ENCODE data around the gene STIMATE. TPM values are rescaled to one million over a fixed set of nuclear protein-coding genes. Genes with fewer than 3 reads are reported as not detected.

The STIMATE gene
- total and polyA plus RNA-seq, 4 donors, result 14.0 to 24.4 (median 20.9) TPM

GRCh38 chr3:52910823-52911222, 13.5 kb upstream of the STIMATE start:
- peaks cover 4 to 33% (median 20%) of the 10 kb centered on the region in 4 donors for H3K36me3 ChIP-seq (ENCODE audit: control insufficient read depth in 4 of 4, insufficient read depth in 3 of 4, low read depth in 1 of 4, low read length in 3 of 4)
- no peak overlapping the region for H3K4me3 ChIP-seq (ENCODE audit: low read depth in 1 of 3, low read length in 3 of 3)
- TF ChIP-seq HNF4G (IDR thresholded peaks at IDR 0.05) (no peak), ZBTB33 (IDR thresholded peaks at IDR 0.05) (no peak), HNF4A (conservative IDR thresholded peaks at IDR 0.05) (no peak), CTCF (IDR thresholded peaks at IDR 0.05; ENCODE audit: low read depth, low read length, missing input control) (no peak), TAF1 (conservative IDR thresholded peaks at IDR 0.05) (no peak), GABPA (IDR thresholded peaks at IDR 0.05 in 1 of 2, conservative IDR thresholded peaks at IDR 0.05 in 1 of 2) (no peak), ATF3 (IDR thresholded peaks at IDR 0.05) (no peak), MAX (IDR thresholded peaks at IDR 0.05) (no peak)
- no peak for DNase-seq (ENCODE audit: low spot score)
- H3K9ac ChIP-seq (ENCODE audit: low read depth in 1 of 2, low read length in 2 of 2), result no peak overlapping the region
- WGBS, result 96% methylated on average over 6 of the region's 6 CpGs
- no peaks in the 10 kb centered on the region for H3K27me3 ChIP-seq (ENCODE audit: control insufficient read depth in 4 of 4, insufficient read depth in 4 of 4, low read length in 3 of 4)
- H3K27ac ChIP-seq (ENCODE audit: low read depth in 1 of 2, low read length in 2 of 2), result no peak overlapping the region
- no peaks in the 10 kb centered on the region for H3K9me3 ChIP-seq (ENCODE audit: control insufficient read depth in 4 of 4, low read length in 3 of 4)
- peaks cover 0 to 9% (median 0%) of the 10 kb centered on the region in 4 donors for H3K4me1 ChIP-seq (ENCODE audit: control insufficient read depth in 4 of 4, insufficient read depth in 4 of 4, low read length in 3 of 4)

- Histone ChIP-seq H3K36me3 (ENCODE audit: control insufficient read depth in 4 of 4, insufficient read depth in 3 of 4, low read depth in 1 of 4, low read length in 3 of 4) (peaks cover 0 to 25% (median 14%) of the 10 kb centered on the region in 4 donors), H3K4me1 (ENCODE audit: control insufficient read depth in 4 of 4, insufficient read depth in 4 of 4, low read length in 3 of 4) (peaks cover 0 to 17% (median 13%) of the 10 kb centered on the region in 4 donors), H3K9me3 (ENCODE audit: control insufficient read depth in 4 of 4, low read length in 3 of 4) (no peaks in the 10 kb centered on the region), H3K9ac (ENCODE audit: low read depth in 1 of 2, low read length in 2 of 2) (no peak overlapping the region), H3K4me3 (ENCODE audit: low read depth in 1 of 3, low read length in 3 of 3) (no peak overlapping the region), H3K27me3 (ENCODE audit: control insufficient read depth in 4 of 4, insufficient read depth in 4 of 4, low read length in 3 of 4) (no peaks in the 10 kb centered on the region), H3K27ac (ENCODE audit: low read depth in 1 of 2, low read length in 2 of 2) (no peak overlapping the region)
- TF ChIP-seq JUND (IDR thresholded peaks at IDR 0.05), result no peak
- TF ChIP-seq TAF1 (conservative IDR thresholded peaks at IDR 0.05), result no peak
- TF ChIP-seq EGR1 (IDR thresholded peaks at IDR 0.05; ENCODE audit: low read depth in 2 of 2), result no peak
- TF ChIP-seq GABPA (IDR thresholded peaks at IDR 0.05 in 1 of 2, conservative IDR thresholded peaks at IDR 0.05 in 1 of 2), result no peak
- TF ChIP-seq HNF4A (conservative IDR thresholded peaks at IDR 0.05), result no peak
- no peak for TF ChIP-seq MAX (IDR thresholded peaks at IDR 0.05)
- TF ChIP-seq RAD21 (IDR thresholded peaks at IDR 0.05), result no peak
- no peak for TF ChIP-seq HNF4G (IDR thresholded peaks at IDR 0.05)
- WGBS, result 96% methylated on average over 5 of the region's 5 CpGs
- DNase-seq (ENCODE audit: low spot score), result no peak
Measured at GRCh38 chr3:52907497-52907896, 10.1 kb upstream of the STIMATE start.

- no peak for DNase-seq (ENCODE audit: low spot score)
- Histone ChIP-seq H3K27ac (ENCODE audit: low read depth in 1 of 2, low read length in 2 of 2) (no peak overlapping the region), H3K9me3 (ENCODE audit: control insufficient read depth in 4 of 4, low read length in 3 of 4) (no peaks in the 10 kb centered on the region), H3K36me3 (ENCODE audit: control insufficient read depth in 4 of 4, insufficient read depth in 3 of 4, low read depth in 1 of 4, low read length in 3 of 4) (peaks cover 0 to 20% (median 9%) of the 10 kb centered on the region in 4 donors), H3K9ac (ENCODE audit: low read depth in 1 of 2, low read length in 2 of 2) (no peak overlapping the region), H3K4me1 (ENCODE audit: control insufficient read depth in 4 of 4, insufficient read depth in 4 of 4, low read length in 3 of 4) (peaks cover 0 to 17% (median 13%) of the 10 kb centered on the region in 4 donors), H3K27me3 (ENCODE audit: control insufficient read depth in 4 of 4, insufficient read depth in 4 of 4, low read length in 3 of 4) (no peaks in the 10 kb centered on the region), H3K4me3 (ENCODE audit: low read depth in 1 of 3, low read length in 3 of 3) (no peak overlapping the region)
- WGBS, result 57% methylated on average over 1 of the region's 1 CpG
- peak in 1 of 2 donors; percentile 39 for TF ChIP-seq HNF4A (conservative IDR thresholded peaks at IDR 0.05)
- no peak for TF ChIP-seq RAD21 (IDR thresholded peaks at IDR 0.05)
Measured at GRCh38 chr3:52904552-52904951, 7.2 kb upstream of the STIMATE start.
